CD4-positive, alpha-beta T cell treated with Interleukin-17A for 4 hours (primary cell): Measurements from ENCODE around the gene MSRB3.
"Not testable (repeated sequence)": the region's sequence is repeated elsewhere in the genome, so short reads cannot be mapped to it uniquely, and the experiment has no call there.

Experiments used
- DNase-seq: peaks from one replicate; pipeline ENCODE4 v3.0.0-alpha.2; 2020; ENCODE audit warnings: mixed read lengths

The MSRB3 gene

GRCh38 chr12:65460063-65460462 lies 181.6 kb downstream of the MSRB3 start:
- DNase-seq, result no peak

- DNase-seq, result no peak
Measured at GRCh38 chr12:65461017-65461416, 182.5 kb downstream of the MSRB3 start.

- DNase-seq, result no peak
Measured at GRCh38 chr12:65462484-65462883, 184.0 kb downstream of the MSRB3 start.

- no peak for DNase-seq
Measured at GRCh38 chr12:65463082-65463481, 184.6 kb downstream of the MSRB3 start.

GRCh38 chr12:65463611-65464010 lies 185.1 kb downstream of the MSRB3 start:
- DNase-seq, result no peak

GRCh38 chr12:65464930-65465329 lies 186.4 kb downstream of the MSRB3 start:
- DNase-seq, result no peak

GRCh38 chr12:65465766-65466547 lies 187.5 kb downstream of the MSRB3 start:
- no peak for DNase-seq

GRCh38 chr12:65466911-65467310 lies 188.4 kb downstream of the MSRB3 start:
- DNase-seq, result no peak

GRCh38 chr12:65470256-65470655 lies 191.8 kb downstream of the MSRB3 start:
- no peak for DNase-seq

GRCh38 chr12:65472079-65472478 lies 193.6 kb downstream of the MSRB3 start:
- no peak for DNase-seq

- DNase-seq, result no peak
Measured at GRCh38 chr12:65474831-65475230, 196.3 kb downstream of the MSRB3 start.

- no peak for DNase-seq
Measured at GRCh38 chr12:65477721-65478120, 199.2 kb downstream of the MSRB3 start.

- DNase-seq, result not testable (repeated sequence)
Measured at GRCh38 chr12:65483891-65484516, 205.5 kb downstream of the MSRB3 start.

- no peak for DNase-seq
Measured at GRCh38 chr12:65488197-65488596, 209.7 kb downstream of the MSRB3 start.

- no peak for DNase-seq
Measured at GRCh38 chr12:65490250-65490649, 211.8 kb downstream of the MSRB3 start.

GRCh38 chr12:65492998-65493912 lies 214.8 kb downstream of the MSRB3 start:
- no peak for DNase-seq

- DNase-seq, result no peak
Measured at GRCh38 chr12:65493913-65494245, 215.4 kb downstream of the MSRB3 start.

GRCh38 chr12:65494537-65494936 lies 216.1 kb downstream of the MSRB3 start:
- no peak for DNase-seq

- DNase-seq, result no peak
Measured at GRCh38 chr12:65495233-65495632, 216.8 kb downstream of the MSRB3 start.

GRCh38 chr12:65496617-65497016 lies 218.1 kb downstream of the MSRB3 start:
- no peak for DNase-seq

GRCh38 chr12:65497660-65498059 lies 219.2 kb downstream of the MSRB3 start:
- no peak for DNase-seq

- DNase-seq, result no peak
Measured at GRCh38 chr12:65499167-65499566, 220.7 kb downstream of the MSRB3 start.

GRCh38 chr12:65500091-65500900 lies 221.8 kb downstream of the MSRB3 start:
- no peak for DNase-seq
